K562 (cell line): Measurements from ENCODE around the gene IREB2. TPM values are rescaled to one million over a fixed set of nuclear protein-coding genes. Genes with fewer than 3 reads are reported as not detected.

Source experiments
- ATAC-seq: fragments of 200-7000 bp; cut with Tn5 transposase; 3 replicates; pipeline ENCODE4 v1.9.1; 2020; ENCODE audit warnings: moderate library complexity
- BruUV-seq: library from RNA; stranded (reverse); fragments of 400-500 nt; replicated peaks from 2 replicates; lab custom pipeline; 2021; lab: Mats Ljungman, UMichigan
- CTCF ChIA-PET: fragments of 300-600 bp; formaldehyde crosslinking; extraction: SDS; loops from one replicate; lab custom pipeline; 2021; ENCODE audit warnings: low intra/inter-chr PET ratio; lab: Yijun Ruan, JAX
- POLR2A ChIA-PET: fragments of 300-600, 350-650 bp; sonication (Branson Sonifier 250); formaldehyde crosslinking; extraction: SDS; loops from one replicate; lab custom pipeline; 2021; ENCODE audit warnings: antibody characterized with exemption, inconsistent platforms; lab: Yijun Ruan, JAX
- DNase-seq, 4 experiments: peaks; one replicate each; pipeline versions ENCODE4 v3.0.0 to v3.0.0-alpha.2; 2011 to 2018; ENCODE audit warnings: low spot score in 3 of 4, mixed read lengths in 3 of 4; ENCODE audit errors: extremely low read depth in 1 of 4
- FAIRE-seq: peaks from 2 replicates; lab custom pipeline; 2011; peaks lifted over from hg19 to GRCh38; lab: Jason Lieb, UNC
- H2AFZ ChIP-seq: 2 replicates; pipeline ENCODE4 v1.6.0; 2011; ENCODE audit warnings: low read depth, low read length, control low read depth, inconsistent platforms
- H3K27ac ChIP-seq: fragments of 200-600 bp; 3 replicates; pipeline ENCODE4 v1.8.0; 2011; ENCODE audit warnings: low read depth, mild to moderate bottlenecking, control low read depth, inconsistent platforms, low read length, moderate library complexity, mixed read lengths; ENCODE audit errors: extremely low read depth
- H3K27me3 ChIP-seq, 2 experiments: fragments of 300-600 bp in 1 of 2; 2 replicates in 1 of 2; 3 replicates in 1 of 2; pipeline versions ENCODE4 v1.6.0 to v1.8.0; 2011; ENCODE audit warnings: inconsistent platforms in 2 of 2, low read length in 2 of 2, mild to moderate bottlenecking in 1 of 2, mixed read lengths in 1 of 2, moderate library complexity in 1 of 2; ENCODE audit not compliant: control insufficient read depth in 2 of 2, insufficient read depth in 2 of 2
- H3K36me3 ChIP-seq: fragments of 300-600 bp; 3 replicates; pipeline ENCODE4 v1.8.0; 2011; ENCODE audit warnings: mild to moderate bottlenecking, low read length, inconsistent platforms; ENCODE audit not compliant: control insufficient read depth, insufficient read depth
- H3K4me1 ChIP-seq, 2 experiments: fragments of 200-600 bp in 1 of 2; replicated peaks in 1 of 2; 2 replicates in 1 of 2; 3 replicates in 1 of 2; pipeline versions ENCODE4 v1.5.1 to v1.8.0; 2011; ENCODE audit warnings: inconsistent platforms in 2 of 2, low read length in 2 of 2, mild to moderate bottlenecking in 1 of 2, mixed read lengths in 1 of 2, moderate library complexity in 1 of 2; ENCODE audit not compliant: control insufficient read depth in 2 of 2, insufficient read depth in 2 of 2
- H3K4me2 ChIP-seq: 2 replicates; pipeline ENCODE4 v1.6.1; 2011; ENCODE audit warnings: low read length, control low read depth, inconsistent platforms, mixed read lengths; ENCODE audit not compliant: insufficient read depth
- H3K4me3 ChIP-seq: fragments of 200-600 bp; sonication (generic), shearing (Covaris generic); 2 replicates; pipeline ENCODE4 v1.5.1; 2016; ENCODE audit warnings: control low read depth, inconsistent platforms
- H3K79me2 ChIP-seq: fragments of 200-600 bp; 3 replicates; pipeline ENCODE4 v1.8.0; 2011; ENCODE audit warnings: low read length, inconsistent platforms; ENCODE audit not compliant: control insufficient read depth, insufficient read depth
- H3K9ac ChIP-seq, 2 experiments: 2 replicates each; pipeline versions ENCODE4 v1.6.0 to v1.6.1; 2011; ENCODE audit warnings: low read depth in 2 of 2, low read length in 2 of 2, control low read depth in 1 of 2, inconsistent platforms in 1 of 2, mild to moderate bottlenecking in 1 of 2, mixed read lengths in 1 of 2; ENCODE audit not compliant: insufficient read depth in 1 of 2
- H3K9me1 ChIP-seq: one replicate; pipeline ENCODE4 v1.6.0; 2011; ENCODE audit warnings: inconsistent platforms, mild to moderate bottlenecking, low read length, moderate library complexity; ENCODE audit not compliant: control insufficient read depth, insufficient read depth
- H3K9me3 ChIP-seq: replicated peaks from 2 replicates; pipeline ENCODE4 v1.5.1; 2011; ENCODE audit warnings: low read depth, low read length, inconsistent platforms; ENCODE audit not compliant: control insufficient read depth, insufficient read depth
- H4K20me1 ChIP-seq: replicated peaks from 2 replicates; pipeline ENCODE4 v1.6.1; 2011; ENCODE audit warnings: low read length, inconsistent platforms, mixed read lengths; ENCODE audit not compliant: control insufficient read depth, insufficient read depth
- CCNT2 ChIP-seq: IDR thresholded peaks from 2 replicates; pipeline ENCODE4 v1.6.1; 2011; ENCODE audit warnings: borderline replicate concordance, low read depth, mild to moderate bottlenecking, moderate library complexity, mixed read lengths, low read length; ENCODE audit not compliant: insufficient read length; ENCODE audit errors: extremely low read depth
- ETV5 ChIP-seq: sonication (generic); formaldehyde crosslinking; IDR thresholded peaks from 2 replicates; pipeline ENCODE4 v1.4.0; 2020; ENCODE audit warnings: low read depth, mild to moderate bottlenecking, missing genetic modification reagents
- NFYB ChIP-seq: IDR thresholded peaks from 2 replicates; pipeline ENCODE4 v1.6.1; 2011; ENCODE audit warnings: mild to moderate bottlenecking, moderate library complexity; ENCODE audit not compliant: insufficient read length; ENCODE audit errors: extremely low read depth
- PHB2 ChIP-seq: fragments of 450-650 bp; IDR thresholded peaks from 2 replicates; pipeline ENCODE4 v1.6.1; 2017; ENCODE audit warnings: low read depth
- POLR2A ChIP-seq: fragments of 450-650 bp; conservative IDR thresholded peaks from 2 replicates; pipeline ENCODE4 v1.6.1; 2016
- RBM25 ChIP-seq: fragments of 200-400 bp; formaldehyde crosslinking; IDR thresholded peaks from 2 replicates; pipeline ENCODE4 v1.6.1; 2018; ENCODE audit warnings: low read length, low read depth, moderate library complexity; ENCODE audit not compliant: severe bottlenecking
- THRA ChIP-seq: fragments of 450-650 bp; IDR thresholded peaks from 2 replicates; pipeline ENCODE4 v1.6.1; 2017; ENCODE audit warnings: mild to moderate bottlenecking, moderate library complexity
- ZBTB7A ChIP-seq: IDR thresholded peaks from 2 replicates; pipeline ENCODE4 v1.6.1; 2011; ENCODE audit warnings: low read depth, mild to moderate bottlenecking, low read length, moderate library complexity, borderline replicate concordance; ENCODE audit not compliant: control insufficient read depth
- ZNF134 ChIP-seq: fragments of 250-450 bp; sonication (Bioruptor Pico); conservative IDR thresholded peaks from 2 replicates; pipeline ENCODE4 v1.4.0; 2020
- WGBS: fragments of 100-300 bp; shearing (Covaris generic); methylation state at CpG from one replicate; pipeline ENCODE4 v1.1.6; 2016; ENCODE audit warnings: low coverage, mixed read lengths; ENCODE audit not compliant: insufficient coverage; ENCODE audit errors: missing lambda C conversion rate; 5-methylcytosine and 5-hydroxymethylcytosine counted together
- in situ Hi-C: fragments of 300-500 bp; cut with MboI; formaldehyde crosslinking; loops from 4 replicates; pipeline ENCODE4 v1.15.0; 2018; ENCODE audit warnings: inconsistent platforms, mixed read lengths
- intact Hi-C: fragments of 100-400 bp; cut with micrococcal nuclease; formaldehyde crosslinking; loops from 2 replicates; pipeline ENCODE4 v1.14.2; 2022
- polyA plus RNA-seq, 8 experiments: library from polyadenylated mRNA; depleted of rRNA in 4 of 8; stranded (reverse) in 5 of 8; unstranded in 3 of 8; fragments of >200 nt; fragmentation: Nextera tagmentation in 2 of 8; fragmentation: Illumina TruSeq in 1 of 8; extraction: Ambion mirVana in 2 of 8; extraction: Trizol in 1 of 8; gene quantifications; 2 replicates each; pipeline versions ENCODE4 v1.2.1 to v1.2.3, GENCODE V29; 2011 to 2014; ENCODE audit warnings: inconsistent platforms in 1 of 8, missing spikeins in 1 of 8
- total RNA-seq, 7 experiments: library from RNA; depleted of rRNA in 6 of 7; stranded (reverse); fragments of >200 nt in 6 of 7; fragmentation: Illumina TruSeq in 2 of 7; extraction: Trizol in 2 of 7; gene quantifications; 2 replicates each; pipeline versions ENCODE4 v1.2.1 to v1.2.3, GENCODE V29; 2011 to 2021; ENCODE audit warnings: low replicate concordance in 1 of 7
- TF ChIP-seq, protein P1 (sequence below): fragments of 450-650 bp; formaldehyde crosslinking; IDR thresholded peaks from 2 replicates; pipeline ENCODE4 v1.4.0; 2020; ENCODE audit warnings: mild to moderate bottlenecking, moderate library complexity

IREB2 gene
- total and polyA plus RNA-seq, 9 of the 15 experiments (the other 6 are each of a cell fraction or from before 2014, with no cell fraction given), result 16.8 to 61.7 (median 34.0) TPM

GRCh38 chr15:78394026-78394425 is 44.0 kb upstream of the IREB2 start (continued):
- TF ChIP-seq, protein P1, sequence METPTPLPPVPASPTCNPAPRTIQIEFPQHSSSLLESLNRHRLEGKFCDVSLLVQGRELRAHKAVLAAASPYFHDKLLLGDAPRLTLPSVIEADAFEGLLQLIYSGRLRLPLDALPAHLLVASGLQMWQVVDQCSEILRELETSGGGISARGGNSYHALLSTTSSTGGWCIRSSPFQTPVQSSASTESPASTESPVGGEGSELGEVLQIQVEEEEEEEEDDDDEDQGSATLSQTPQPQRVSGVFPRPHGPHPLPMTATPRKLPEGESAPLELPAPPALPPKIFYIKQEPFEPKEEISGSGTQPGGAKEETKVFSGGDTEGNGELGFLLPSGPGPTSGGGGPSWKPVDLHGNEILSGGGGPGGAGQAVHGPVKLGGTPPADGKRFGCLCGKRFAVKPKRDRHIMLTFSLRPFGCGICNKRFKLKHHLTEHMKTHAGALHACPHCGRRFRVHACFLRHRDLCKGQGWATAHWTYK (CRISPR knock-in tag), result no peak
- TF ChIP-seq ZBTB7A (no peak), ETV5 (CRISPR knock-in tag) (no peak), POLR2A (no peak), NFYB (no peak), PHB2 (no peak), RBM25 (no peak), THRA (no peak)

DNA sequence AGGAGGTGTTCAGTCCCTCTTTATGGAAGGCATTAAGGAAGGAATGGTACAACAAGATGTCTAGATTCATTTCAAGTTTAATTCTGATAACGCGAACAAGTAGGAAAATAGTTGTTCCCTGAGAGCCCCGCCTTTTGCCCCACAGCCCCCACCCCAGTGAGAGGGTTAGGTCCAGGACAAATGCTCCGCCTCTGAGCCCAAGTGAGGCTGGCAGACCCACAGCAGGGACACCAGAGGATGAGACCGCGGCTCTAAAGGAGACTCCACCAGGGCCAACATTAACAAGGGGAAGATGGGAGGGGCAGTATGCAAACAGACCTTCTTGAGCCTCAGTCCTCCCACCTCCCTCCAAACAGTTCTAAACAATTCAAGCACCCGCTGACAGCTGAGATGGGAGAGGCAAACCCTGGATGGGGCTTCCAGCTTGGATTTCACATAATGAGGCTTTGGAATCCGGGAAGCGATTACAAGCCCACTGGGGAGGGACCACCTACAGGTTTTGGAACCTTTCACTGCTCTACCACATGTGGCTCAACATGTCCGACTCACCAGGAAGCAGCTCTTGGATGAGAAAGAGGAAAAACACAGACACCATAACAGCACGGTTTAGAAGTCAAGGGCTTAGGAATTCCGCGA is 42.9 kb upstream of the IREB2 start:
- 12% methylated on average over 13 of the region's 13 CpGs for WGBS
- intact Hi-C loops, result no loop called here
- ATAC-seq, result no peak
- DNase-seq, result no peak
- Histone ChIP-seq H3K4me1 (no peaks in the 10 kb centered on the region; a peak in 1 of 5 replicates), H3K27ac (no peak overlapping the region), H2AFZ (no peak overlapping the region), H3K79me2 (no peaks in the 10 kb centered on the region), H3K9me1 (no peaks in the 10 kb centered on the region), H3K36me3 (no peaks in the 10 kb centered on the region), H3K4me3 (no peak overlapping the region), H3K9ac (no peak overlapping the region), H4K20me1 (no peaks in the 10 kb centered on the region; the same call in 1 of the 2 replicates), H3K4me2 (no peak overlapping the region), H3K27me3 (peaks cover 27 to 58% of the 10 kb centered on the region in 2 experiments), H3K9me3 (no peaks in the 10 kb centered on the region)
- TF ChIP-seq CCNT2 (no peak), ZNF134 (CRISPR knock-in tag) (no peak)
- no TSS peak for BruUV-seq
- ChIA-PET POLR2A (interaction anchor here (0.6 to 1.7 kb wide), 3 partner anchors 12 to 43 kb away, joined by 3 to 4 read pairs (median 4); no protein-coding TSS in a partner anchor), CTCF (no interaction called here)
- FAIRE-seq, result no peak
- in situ Hi-C loops, result no loop called here
